K562 (cell line): ENCODE measurements around the gene SELENOI. TPM values are rescaled to one million over a fixed set of nuclear protein-coding genes. Genes with fewer than 3 reads are reported as not detected.
A peak's percentile ranks its signal among the peaks of the same experiment; 100 is the strongest.

Experiments used
- ATAC-seq: fragments of 200-7000 bp; cut with Tn5 transposase; 3 replicates; pipeline ENCODE4 v1.9.1; 2020; ENCODE audit warnings: moderate library complexity
- BruUV-seq: library from RNA; stranded (reverse); fragments of 400-500 nt; replicated peaks from 2 replicates; lab custom pipeline; 2021; lab: Mats Ljungman, UMichigan
- CTCF ChIA-PET: fragments of 300-600 bp; formaldehyde crosslinking; extraction: SDS; loops from one replicate; lab custom pipeline; 2021; ENCODE audit warnings: low intra/inter-chr PET ratio; lab: Yijun Ruan, JAX
- POLR2A ChIA-PET: fragments of 300-600, 350-650 bp; sonication (Branson Sonifier 250); formaldehyde crosslinking; extraction: SDS; loops from one replicate; lab custom pipeline; 2021; ENCODE audit warnings: antibody characterized with exemption, inconsistent platforms; lab: Yijun Ruan, JAX
- DNase-seq, 4 experiments: peaks; one replicate each; pipeline versions ENCODE4 v3.0.0 to v3.0.0-alpha.2; 2011 to 2018; ENCODE audit warnings: low spot score in 3 of 4, mixed read lengths in 3 of 4; ENCODE audit errors: extremely low read depth in 1 of 4
- FAIRE-seq: peaks from 2 replicates; lab custom pipeline; 2011; peaks lifted over from hg19 to GRCh38; lab: Jason Lieb, UNC
- H2AFZ ChIP-seq: 2 replicates; pipeline ENCODE4 v1.6.0; 2011; ENCODE audit warnings: low read depth, low read length, control low read depth, inconsistent platforms
- H3K27ac ChIP-seq: fragments of 200-600 bp; 3 replicates; pipeline ENCODE4 v1.8.0; 2011; ENCODE audit warnings: low read depth, mild to moderate bottlenecking, control low read depth, inconsistent platforms, low read length, moderate library complexity, mixed read lengths; ENCODE audit errors: extremely low read depth
- H3K27me3 ChIP-seq, 2 experiments: fragments of 300-600 bp in 1 of 2; 2 replicates in 1 of 2; 3 replicates in 1 of 2; pipeline versions ENCODE4 v1.6.0 to v1.8.0; 2011; ENCODE audit warnings: inconsistent platforms in 2 of 2, low read length in 2 of 2, mild to moderate bottlenecking in 1 of 2, mixed read lengths in 1 of 2, moderate library complexity in 1 of 2; ENCODE audit not compliant: control insufficient read depth in 2 of 2, insufficient read depth in 2 of 2
- H3K36me3 ChIP-seq: fragments of 300-600 bp; 3 replicates; pipeline ENCODE4 v1.8.0; 2011; ENCODE audit warnings: mild to moderate bottlenecking, low read length, inconsistent platforms; ENCODE audit not compliant: control insufficient read depth, insufficient read depth
- H3K4me1 ChIP-seq, 2 experiments: fragments of 200-600 bp in 1 of 2; replicated peaks in 1 of 2; 2 replicates in 1 of 2; 3 replicates in 1 of 2; pipeline versions ENCODE4 v1.5.1 to v1.8.0; 2011; ENCODE audit warnings: inconsistent platforms in 2 of 2, low read length in 2 of 2, mild to moderate bottlenecking in 1 of 2, mixed read lengths in 1 of 2, moderate library complexity in 1 of 2; ENCODE audit not compliant: control insufficient read depth in 2 of 2, insufficient read depth in 2 of 2
- H3K4me2 ChIP-seq: 2 replicates; pipeline ENCODE4 v1.6.1; 2011; ENCODE audit warnings: low read length, control low read depth, inconsistent platforms, mixed read lengths; ENCODE audit not compliant: insufficient read depth
- H3K4me3 ChIP-seq: fragments of 200-600 bp; sonication (generic), shearing (Covaris generic); 2 replicates; pipeline ENCODE4 v1.5.1; 2016; ENCODE audit warnings: control low read depth, inconsistent platforms
- H3K79me2 ChIP-seq: fragments of 200-600 bp; 3 replicates; pipeline ENCODE4 v1.8.0; 2011; ENCODE audit warnings: low read length, inconsistent platforms; ENCODE audit not compliant: control insufficient read depth, insufficient read depth
- H3K9ac ChIP-seq, 2 experiments: 2 replicates each; pipeline versions ENCODE4 v1.6.0 to v1.6.1; 2011; ENCODE audit warnings: low read depth in 2 of 2, low read length in 2 of 2, control low read depth in 1 of 2, inconsistent platforms in 1 of 2, mild to moderate bottlenecking in 1 of 2, mixed read lengths in 1 of 2; ENCODE audit not compliant: insufficient read depth in 1 of 2
- H3K9me1 ChIP-seq: one replicate; pipeline ENCODE4 v1.6.0; 2011; ENCODE audit warnings: inconsistent platforms, mild to moderate bottlenecking, low read length, moderate library complexity; ENCODE audit not compliant: control insufficient read depth, insufficient read depth
- H3K9me3 ChIP-seq: replicated peaks from 2 replicates; pipeline ENCODE4 v1.5.1; 2011; ENCODE audit warnings: low read depth, low read length, inconsistent platforms; ENCODE audit not compliant: control insufficient read depth, insufficient read depth
- H4K20me1 ChIP-seq: replicated peaks from 2 replicates; pipeline ENCODE4 v1.6.1; 2011; ENCODE audit warnings: low read length, inconsistent platforms, mixed read lengths; ENCODE audit not compliant: control insufficient read depth, insufficient read depth
- DNMT1 ChIP-seq: fragments of 450-650 bp; IDR thresholded peaks from 2 replicates; pipeline ENCODE4 v1.6.1; 2016; ENCODE audit warnings: antibody characterized with exemption, mild to moderate bottlenecking
- KAT8 ChIP-seq: fragments of 450-650 bp; IDR thresholded peaks from 2 replicates; pipeline ENCODE4 v1.6.1; 2016; ENCODE audit warnings: low read depth, mild to moderate bottlenecking
- MYNN ChIP-seq, 2 experiments: sonication (generic); formaldehyde crosslinking in 1 of 2; IDR thresholded peaks; 2 replicates each; pipeline versions ENCODE4 v1.5.0 to v1.6.1; 2016 to 2020; ENCODE audit warnings: antibody characterized with exemption in 1 of 2, missing genetic modification reagents in 1 of 2
- RFX7 ChIP-seq: fragments of 250-450 bp; sonication (Bioruptor Pico); IDR thresholded peaks from 2 replicates; pipeline ENCODE4 v1.5.1; 2021; ENCODE audit warnings: mild to moderate bottlenecking
- SMARCE1 ChIP-seq: fragments of 450-650 bp; IDR thresholded peaks from 2 replicates; pipeline ENCODE4 v1.7.1; 2016; ENCODE audit warnings: mild to moderate bottlenecking
- SOX6 ChIP-seq: fragments of 450-650 bp; IDR thresholded peaks from 2 replicates; pipeline ENCODE4 v1.6.1; 2014; ENCODE audit warnings: mild to moderate bottlenecking
- TCF7L2 ChIP-seq: fragments of 150-350 bp; IDR thresholded peaks from 2 replicates; pipeline ENCODE4 v1.6.1; 2016; ENCODE audit warnings: low read depth, mild to moderate bottlenecking, low read length, moderate library complexity
- ZNF124 ChIP-seq: sonication (generic); formaldehyde crosslinking; IDR thresholded peaks from 2 replicates; pipeline ENCODE4 v1.8.1; 2022; ENCODE audit warnings: missing genetic modification reagents
- ZNF146 ChIP-seq: IDR thresholded peaks from one replicate; pipeline ENCODE4 v1.6.1; 2018; ENCODE audit warnings: missing compliant biosample characterization; ENCODE audit not compliant: unreplicated experiment
- ZNF431 ChIP-seq: sonication (generic); formaldehyde crosslinking; IDR thresholded peaks from 2 replicates; pipeline ENCODE4 v1.8.0; 2022; ENCODE audit warnings: mild to moderate bottlenecking, missing genetic modification reagents
- WGBS: fragments of 100-300 bp; shearing (Covaris generic); methylation state at CpG from one replicate; pipeline ENCODE4 v1.1.6; 2016; ENCODE audit warnings: low coverage, mixed read lengths; ENCODE audit not compliant: insufficient coverage; ENCODE audit errors: missing lambda C conversion rate; 5-methylcytosine and 5-hydroxymethylcytosine counted together
- in situ Hi-C: fragments of 300-500 bp; cut with MboI; formaldehyde crosslinking; loops from 4 replicates; pipeline ENCODE4 v1.15.0; 2018; ENCODE audit warnings: inconsistent platforms, mixed read lengths
- intact Hi-C: fragments of 100-400 bp; cut with micrococcal nuclease; formaldehyde crosslinking; loops from 2 replicates; pipeline ENCODE4 v1.14.2; 2022
- polyA plus RNA-seq, 8 experiments: library from polyadenylated mRNA; depleted of rRNA in 4 of 8; stranded (reverse) in 5 of 8; unstranded in 3 of 8; fragments of >200 nt; fragmentation: Nextera tagmentation in 2 of 8; fragmentation: Illumina TruSeq in 1 of 8; extraction: Ambion mirVana in 2 of 8; extraction: Trizol in 1 of 8; gene quantifications; 2 replicates each; pipeline versions ENCODE4 v1.2.1 to v1.2.3, GENCODE V29; 2011 to 2014; ENCODE audit warnings: inconsistent platforms in 1 of 8, missing spikeins in 1 of 8
- total RNA-seq, 7 experiments: library from RNA; depleted of rRNA in 6 of 7; stranded (reverse); fragments of >200 nt in 6 of 7; fragmentation: Illumina TruSeq in 2 of 7; extraction: Trizol in 2 of 7; gene quantifications; 2 replicates each; pipeline versions ENCODE4 v1.2.1 to v1.2.3, GENCODE V29; 2011 to 2021; ENCODE audit warnings: low replicate concordance in 1 of 7
- TF ChIP-seq, protein P1 (sequence below): fragments of 450-650 bp; IDR thresholded peaks from 2 replicates; pipeline ENCODE4 v1.6.1; 2018; ENCODE audit not compliant: partially characterized antibody
- TF ChIP-seq, protein P2 (sequence below), 2 experiments: fragments of 450-650 bp; IDR thresholded peaks; 2 replicates each; pipeline ENCODE4 v1.6.1; 2016; ENCODE audit warnings: mild to moderate bottlenecking in 2 of 2, borderline replicate concordance in 1 of 2, low read depth in 1 of 2, moderate library complexity in 1 of 2

Gene SELENOI
- total and polyA plus RNA-seq, 9 of the 15 experiments (the other 6 are each of a cell fraction or from before 2014, with no cell fraction given) = 9.6 to 46.9 (median 24.4) TPM

DNA sequence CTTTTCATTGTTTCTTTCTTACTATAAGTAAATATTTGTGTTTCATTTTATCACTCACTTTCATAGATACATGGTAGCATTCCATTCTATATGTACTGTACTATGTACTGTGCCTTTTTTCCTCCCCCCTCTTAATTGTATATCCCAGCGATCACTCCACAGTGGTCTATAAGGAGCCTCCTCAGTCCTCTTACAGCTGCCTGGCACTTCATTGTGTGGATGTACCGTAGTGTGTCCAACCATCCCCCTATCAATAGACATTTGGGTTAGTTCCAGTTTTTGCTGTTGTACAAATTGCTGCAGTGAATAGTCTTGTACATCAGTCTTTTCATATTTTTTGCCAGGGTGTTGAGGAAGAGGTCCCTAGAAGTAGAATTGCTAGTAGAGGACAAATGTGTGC is 34.3 kb downstream of the SELENOI start:
- Histone ChIP-seq H3K4me1 (peaks cover 0 to 2% of the 10 kb centered on the region in 2 experiments; a peak in 1 of 5 replicates), H3K36me3 (peaks cover 81% of the 10 kb centered on the region), H3K9ac (no peak overlapping the region), H3K79me2 (peaks cover 5% of the 10 kb centered on the region; the same call in 2 of the 3 replicates), H3K9me1 (no peaks in the 10 kb centered on the region), H3K27ac (no peak overlapping the region), H3K4me2 (no peak overlapping the region), H2AFZ (no peak overlapping the region), H4K20me1 (no peaks in the 10 kb centered on the region), H3K4me3 (no peak overlapping the region), H3K27me3 (no peaks in the 10 kb centered on the region), H3K9me3 (no peaks in the 10 kb centered on the region)
- 78% methylated on average over 2 of the region's 2 CpGs for WGBS
- in situ Hi-C loops = no loop called here
- FAIRE-seq (no peak), ATAC-seq (peak; percentile 55; the same call in 2 of the 3 replicates), DNase-seq (no peak)
- no TSS peak for BruUV-seq
- POLR2A ChIA-PET = interaction anchor here (0.6 to 2.5 kb wide), 3 partner anchors 12 to 36 kb away, joined by 3 to 10 read pairs (median 4); no protein-coding TSS in a partner anchor
- intact Hi-C loops = no loop called here
- CTCF ChIA-PET = no interaction called here
- TF ChIP-seq KAT8 = no peak
- TF ChIP-seq DNMT1 = no peak
- no peak for TF ChIP-seq ZNF124
- TF ChIP-seq ZNF431 (CRISPR knock-in tag) = no peak
- no peak for TF ChIP-seq RFX7
- no peak for TF ChIP-seq TCF7L2
- no peak for TF ChIP-seq SMARCE1
- no peak for TF ChIP-seq ZNF146 (CRISPR knock-in tag)
- no peak for TF ChIP-seq MYNN (IDR thresholded peaks at IDR 0.05)
- no peak for TF ChIP-seq MYNN (CRISPR knock-in tag; IDR thresholded peaks at IDR 0.05)
- TF ChIP-seq, protein P1, sequence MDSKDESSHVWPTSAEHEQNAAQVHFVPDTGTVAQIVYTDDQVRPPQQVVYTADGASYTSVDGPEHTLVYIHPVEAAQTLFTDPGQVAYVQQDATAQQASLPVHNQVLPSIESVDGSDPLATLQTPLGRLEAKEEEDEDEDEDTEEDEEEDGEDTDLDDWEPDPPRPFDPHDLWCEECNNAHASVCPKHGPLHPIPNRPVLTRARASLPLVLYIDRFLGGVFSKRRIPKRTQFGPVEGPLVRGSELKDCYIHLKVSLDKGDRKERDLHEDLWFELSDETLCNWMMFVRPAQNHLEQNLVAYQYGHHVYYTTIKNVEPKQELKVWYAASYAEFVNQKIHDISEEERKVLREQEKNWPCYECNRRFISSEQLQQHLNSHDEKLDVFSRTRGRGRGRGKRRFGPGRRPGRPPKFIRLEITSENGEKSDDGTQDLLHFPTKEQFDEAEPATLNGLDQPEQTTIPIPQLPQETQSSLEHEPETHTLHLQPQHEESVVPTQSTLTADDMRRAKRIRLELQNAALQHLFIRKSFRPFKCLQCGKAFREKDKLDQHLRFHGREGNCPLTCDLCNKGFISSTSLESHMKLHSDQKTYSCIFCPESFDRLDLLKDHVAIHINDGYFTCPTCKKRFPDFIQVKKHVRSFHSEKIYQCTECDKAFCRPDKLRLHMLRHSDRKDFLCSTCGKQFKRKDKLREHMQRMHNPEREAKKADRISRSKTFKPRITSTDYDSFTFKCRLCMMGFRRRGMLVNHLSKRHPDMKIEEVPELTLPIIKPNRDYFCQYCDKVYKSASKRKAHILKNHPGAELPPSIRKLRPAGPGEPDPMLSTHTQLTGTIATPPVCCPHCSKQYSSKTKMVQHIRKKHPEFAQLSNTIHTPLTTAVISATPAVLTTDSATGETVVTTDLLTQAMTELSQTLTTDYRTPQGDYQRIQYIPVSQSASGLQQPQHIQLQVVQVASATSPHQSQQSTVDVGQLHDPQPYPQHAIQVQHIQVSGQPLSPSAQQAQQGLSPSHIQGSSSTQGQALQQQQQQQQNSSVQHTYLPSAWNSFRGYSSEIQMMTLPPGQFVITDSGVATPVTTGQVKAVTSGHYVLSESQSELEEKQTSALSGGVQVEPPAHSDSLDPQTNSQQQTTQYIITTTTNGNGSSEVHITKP = no peak
- no peak for TF ChIP-seq SOX6
- TF ChIP-seq, protein P2, sequence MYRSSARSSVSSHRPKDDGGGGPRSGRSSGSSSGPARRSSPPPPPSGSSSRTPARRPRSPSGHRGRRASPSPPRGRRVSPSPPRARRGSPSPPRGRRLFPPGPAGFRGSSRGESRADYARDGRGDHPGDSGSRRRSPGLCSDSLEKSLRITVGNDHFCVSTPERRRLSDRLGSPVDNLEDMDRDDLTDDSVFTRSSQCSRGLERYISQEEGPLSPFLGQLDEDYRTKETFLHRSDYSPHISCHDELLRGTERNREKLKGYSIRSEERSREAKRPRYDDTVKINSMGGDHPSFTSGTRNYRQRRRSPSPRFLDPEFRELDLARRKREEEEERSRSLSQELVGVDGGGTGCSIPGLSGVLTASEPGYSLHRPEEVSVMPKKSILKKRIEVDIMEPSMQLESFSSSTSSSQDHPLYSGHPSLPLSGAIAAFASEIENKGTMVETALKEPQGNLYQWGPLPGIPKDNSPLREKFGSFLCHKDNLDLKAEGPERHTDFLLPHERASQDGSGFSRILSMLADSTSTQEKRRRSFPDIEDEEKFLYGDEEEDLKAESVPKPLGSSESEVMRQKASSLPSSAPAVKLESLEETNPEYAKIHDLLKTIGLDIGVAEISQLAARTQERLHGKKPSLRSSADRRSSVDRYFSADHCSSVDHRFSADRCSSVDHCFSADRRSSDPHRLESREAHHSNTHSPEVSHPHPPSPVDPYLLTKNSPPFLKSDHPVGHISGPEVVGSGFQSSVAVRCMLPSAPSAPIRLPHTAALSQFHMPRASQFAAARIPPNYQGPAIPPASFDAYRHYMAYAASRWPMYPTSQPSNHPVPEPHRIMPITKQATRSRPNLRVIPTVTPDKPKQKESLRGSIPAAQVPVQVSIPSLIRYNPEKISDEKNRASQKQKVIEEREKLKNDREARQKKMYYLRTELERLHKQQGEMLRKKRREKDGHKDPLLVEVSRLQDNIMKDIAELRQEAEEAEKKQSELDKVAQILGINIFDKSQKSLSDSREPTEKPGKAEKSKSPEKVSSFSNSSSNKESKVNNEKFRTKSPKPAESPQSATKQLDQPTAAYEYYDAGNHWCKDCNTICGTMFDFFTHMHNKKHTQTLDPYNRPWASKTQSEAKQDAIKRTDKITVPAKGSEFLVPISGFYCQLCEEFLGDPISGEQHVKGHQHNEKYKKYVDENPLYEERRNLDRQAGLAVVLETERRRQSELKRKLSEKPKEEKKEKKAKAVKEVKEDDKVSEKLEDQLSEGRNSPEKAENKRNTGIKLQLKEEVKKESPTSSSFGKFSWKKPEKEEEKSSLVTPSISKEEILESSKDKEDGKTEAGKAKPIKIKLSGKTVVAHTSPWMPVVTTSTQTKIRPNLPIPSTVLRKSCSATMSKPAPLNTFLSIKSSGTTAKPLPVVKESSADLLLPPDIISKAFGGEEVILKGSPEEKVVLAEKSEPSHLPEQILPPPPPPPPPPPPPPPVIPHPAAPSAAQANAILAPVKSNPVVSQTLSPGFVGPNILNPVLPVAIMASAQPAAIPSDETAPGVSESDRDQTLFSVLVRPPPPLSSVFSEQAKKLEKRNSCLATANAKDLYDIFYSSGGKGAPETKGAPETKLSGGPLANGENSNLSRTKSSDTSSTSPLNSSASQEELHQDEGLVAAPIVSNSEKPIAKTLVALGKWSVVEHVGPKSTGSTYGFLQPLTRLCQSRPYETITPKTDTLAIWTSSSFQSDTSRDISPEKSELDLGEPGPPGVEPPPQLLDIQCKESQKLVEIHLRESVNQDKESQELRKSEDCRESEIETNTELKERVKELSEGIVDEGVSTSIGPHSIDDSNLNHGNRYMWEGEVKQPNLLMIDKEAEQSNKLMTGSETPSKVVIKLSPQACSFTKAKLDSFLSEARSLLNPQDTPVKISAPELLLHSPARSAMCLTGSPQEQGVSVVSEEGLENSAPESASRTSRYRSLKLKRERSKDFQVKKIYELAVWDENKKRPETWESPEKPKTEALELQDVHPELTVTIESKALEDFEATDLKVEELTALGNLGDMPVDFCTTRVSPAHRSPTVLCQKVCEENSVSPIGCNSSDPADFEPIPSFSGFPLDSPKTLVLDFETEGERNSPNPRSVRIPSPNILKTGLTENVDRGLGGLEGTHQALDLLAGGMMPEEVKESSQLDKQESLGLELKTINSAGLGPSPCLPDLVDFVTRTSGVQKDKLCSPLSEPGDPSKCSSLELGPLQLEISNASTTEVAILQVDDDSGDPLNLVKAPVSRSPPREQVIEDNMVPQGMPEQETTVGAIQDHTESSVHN (IDR thresholded peaks at IDR 0.05; ENCODE audit: borderline replicate concordance in 1 of 2, low read depth in 1 of 2) = no peak
